Nephron progenitor cell (in vitro differentiated cells): Measurements from ENCODE around the gene FSTL4.
"Not testable (repeated sequence)": the region's sequence is repeated elsewhere in the genome, so short reads cannot be mapped to it uniquely, and the experiment has no call there.

Experiments used
- DNase-seq: peaks from one replicate; pipeline ENCODE4 v3.0.0; 2021
- H3K27ac Mint-ChIP-seq: 2 replicates; pipeline ENCODE4 v1.8.0; 2021; ENCODE audit warnings: mild to moderate bottlenecking, moderate library complexity, mixed read lengths
- H3K27me3 Mint-ChIP-seq: 2 replicates; pipeline ENCODE4 v1.8.0; 2021; ENCODE audit warnings: mild to moderate bottlenecking, low read depth, mixed read lengths; ENCODE audit not compliant: poor library complexity
- H3K36me3 Mint-ChIP-seq: 2 replicates; pipeline ENCODE4 v1.8.0; 2021; ENCODE audit warnings: low read depth, mixed read lengths
- H3K4me1 Mint-ChIP-seq: 2 replicates; pipeline ENCODE4 v1.8.0; 2021; ENCODE audit warnings: mixed read lengths
- H3K4me3 Mint-ChIP-seq: 2 replicates; pipeline ENCODE4 v1.8.0; 2021; ENCODE audit warnings: mild to moderate bottlenecking, moderate library complexity, mixed read lengths
- H3K9me3 Mint-ChIP-seq: 2 replicates; pipeline ENCODE4 v1.8.0; 2021; ENCODE audit warnings: mild to moderate bottlenecking, moderate library complexity, mixed read lengths
- TF ChIP-seq, protein P1 (sequence below): fragments of 200-600 bp; sonication (generic); IDR thresholded peaks from 2 replicates; pipeline ENCODE4 v1.5.0; 2021; ENCODE audit warnings: antibody characterized with exemption

FSTL4 gene

DNA sequence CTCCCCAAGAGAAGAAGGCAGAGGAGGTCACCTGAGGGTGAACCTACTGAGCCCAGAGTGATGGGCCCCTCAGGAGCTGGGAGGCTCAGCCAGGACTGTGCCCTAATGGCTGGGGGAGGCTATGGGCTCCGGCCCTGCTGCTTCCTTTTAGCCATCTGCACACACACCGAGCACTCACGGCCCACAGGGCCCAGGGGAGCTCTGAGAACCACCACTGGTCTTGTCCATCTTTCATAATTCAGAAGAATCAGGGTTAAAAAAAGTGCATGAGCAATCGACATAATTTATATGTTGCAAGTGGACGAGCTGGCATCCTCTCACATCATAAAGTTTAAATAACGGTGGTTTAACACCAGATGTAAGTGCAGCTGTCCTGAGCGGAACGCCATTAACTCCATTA is 162.1 kb downstream of the FSTL4 start:
- H3K27me3 Mint-ChIP-seq: peaks cover 3% of the 10 kb centered on the region
- peaks cover 21% of the 10 kb centered on the region for H3K4me1 Mint-ChIP-seq

DNA sequence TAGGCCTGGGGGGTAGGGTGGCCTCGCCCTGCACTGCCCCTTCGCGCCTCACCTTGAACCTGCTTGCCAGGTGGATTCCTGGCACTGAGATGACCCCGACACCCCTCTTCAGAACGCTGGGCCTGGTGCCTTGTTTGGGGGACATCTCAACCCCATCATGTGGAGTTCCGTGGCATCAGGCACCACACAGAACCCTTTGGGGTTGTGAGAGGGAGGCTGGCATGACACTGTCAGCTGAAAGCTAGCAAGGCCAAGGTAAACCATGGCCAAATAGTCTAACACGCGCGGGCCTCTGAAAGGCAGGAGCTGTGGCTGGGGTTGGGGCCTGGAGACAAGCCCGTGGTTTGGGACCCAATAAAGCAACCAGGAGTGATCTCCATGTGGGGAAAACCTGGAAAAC is 163.2 kb downstream of the FSTL4 start:
- H3K27me3 Mint-ChIP-seq: peaks cover 3% of the 10 kb centered on the region
- no peak overlapping the region for H3K27ac Mint-ChIP-seq
- H3K4me3 Mint-ChIP-seq: no peak overlapping the region
- no peak for DNase-seq
- TF ChIP-seq, protein P1, sequence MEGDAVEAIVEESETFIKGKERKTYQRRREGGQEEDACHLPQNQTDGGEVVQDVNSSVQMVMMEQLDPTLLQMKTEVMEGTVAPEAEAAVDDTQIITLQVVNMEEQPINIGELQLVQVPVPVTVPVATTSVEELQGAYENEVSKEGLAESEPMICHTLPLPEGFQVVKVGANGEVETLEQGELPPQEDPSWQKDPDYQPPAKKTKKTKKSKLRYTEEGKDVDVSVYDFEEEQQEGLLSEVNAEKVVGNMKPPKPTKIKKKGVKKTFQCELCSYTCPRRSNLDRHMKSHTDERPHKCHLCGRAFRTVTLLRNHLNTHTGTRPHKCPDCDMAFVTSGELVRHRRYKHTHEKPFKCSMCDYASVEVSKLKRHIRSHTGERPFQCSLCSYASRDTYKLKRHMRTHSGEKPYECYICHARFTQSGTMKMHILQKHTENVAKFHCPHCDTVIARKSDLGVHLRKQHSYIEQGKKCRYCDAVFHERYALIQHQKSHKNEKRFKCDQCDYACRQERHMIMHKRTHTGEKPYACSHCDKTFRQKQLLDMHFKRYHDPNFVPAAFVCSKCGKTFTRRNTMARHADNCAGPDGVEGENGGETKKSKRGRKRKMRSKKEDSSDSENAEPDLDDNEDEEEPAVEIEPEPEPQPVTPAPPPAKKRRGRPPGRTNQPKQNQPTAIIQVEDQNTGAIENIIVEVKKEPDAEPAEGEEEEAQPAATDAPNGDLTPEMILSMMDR: no peak
- H3K4me1 Mint-ChIP-seq: peaks cover 21% of the 10 kb centered on the region
- no peaks in the 10 kb centered on the region for H3K9me3 Mint-ChIP-seq
- no peaks in the 10 kb centered on the region for H3K36me3 Mint-ChIP-seq

More for the DNA sequence above, 162.1 kb downstream of the FSTL4 start:
- no peak overlapping the region for H3K27ac Mint-ChIP-seq
- H3K9me3 Mint-ChIP-seq: no peaks in the 10 kb centered on the region
- no peak for DNase-seq
- H3K36me3 Mint-ChIP-seq: no peaks in the 10 kb centered on the region
- TF ChIP-seq, protein P1: no peak
- H3K4me3 Mint-ChIP-seq: no peak overlapping the region

DNA sequence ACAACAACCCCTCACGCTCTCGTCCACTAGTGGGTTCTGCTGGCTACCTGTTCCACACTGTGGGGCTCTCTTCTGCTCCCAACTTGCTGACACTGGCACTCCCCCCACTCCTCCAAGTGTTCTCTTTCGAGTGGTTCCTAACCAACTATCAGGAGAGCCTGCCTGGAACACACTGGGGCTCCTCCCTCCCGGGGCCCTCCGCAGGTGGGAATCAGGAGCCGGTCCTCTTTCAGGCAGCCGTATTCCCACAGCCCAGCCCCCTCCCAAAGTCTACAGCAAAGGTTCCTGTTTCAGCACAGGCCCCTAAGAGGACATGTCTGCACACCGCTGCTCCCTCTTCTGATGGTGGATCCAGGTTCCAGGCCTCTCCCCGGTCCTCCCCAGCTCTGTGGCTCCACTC is 165.9 kb downstream of the FSTL4 start:
- Mint-ChIP-seq H3K27me3 (peaks cover 3% of the 10 kb centered on the region), H3K36me3 (no peaks in the 10 kb centered on the region), H3K9me3 (no peaks in the 10 kb centered on the region), H3K27ac (no peak overlapping the region), H3K4me1 (peaks cover 21% of the 10 kb centered on the region), H3K4me3 (no peak overlapping the region)
- TF ChIP-seq, protein P1: no peak
- no peak for DNase-seq

DNA sequence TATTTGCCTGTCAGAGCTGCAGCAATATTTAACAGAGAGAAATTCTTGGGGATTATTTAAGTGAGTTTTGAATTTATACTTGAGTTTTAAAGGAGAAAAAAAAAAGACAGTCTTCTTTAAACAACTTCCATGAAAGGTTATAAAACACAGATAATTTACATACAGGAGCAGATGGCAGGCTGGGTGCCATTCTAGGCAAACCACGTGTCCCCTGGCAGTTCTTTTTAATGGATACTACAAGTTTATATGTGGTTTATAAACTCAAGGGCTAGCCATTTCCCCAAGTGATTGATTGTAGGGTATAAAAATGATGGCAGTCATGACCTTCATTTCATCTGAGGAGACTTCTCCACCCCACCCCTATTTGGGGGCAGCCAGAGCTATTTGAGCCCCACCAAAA is 166.6 kb downstream of the FSTL4 start:
- Mint-ChIP-seq H3K4me1 (peaks cover 18% of the 10 kb centered on the region), H3K27ac (no peak overlapping the region), H3K4me3 (no peak overlapping the region), H3K36me3 (no peaks in the 10 kb centered on the region), H3K27me3 (peaks cover 3% of the 10 kb centered on the region), H3K9me3 (no peaks in the 10 kb centered on the region)
- TF ChIP-seq, protein P1: no peak
- DNase-seq: no peak

DNA sequence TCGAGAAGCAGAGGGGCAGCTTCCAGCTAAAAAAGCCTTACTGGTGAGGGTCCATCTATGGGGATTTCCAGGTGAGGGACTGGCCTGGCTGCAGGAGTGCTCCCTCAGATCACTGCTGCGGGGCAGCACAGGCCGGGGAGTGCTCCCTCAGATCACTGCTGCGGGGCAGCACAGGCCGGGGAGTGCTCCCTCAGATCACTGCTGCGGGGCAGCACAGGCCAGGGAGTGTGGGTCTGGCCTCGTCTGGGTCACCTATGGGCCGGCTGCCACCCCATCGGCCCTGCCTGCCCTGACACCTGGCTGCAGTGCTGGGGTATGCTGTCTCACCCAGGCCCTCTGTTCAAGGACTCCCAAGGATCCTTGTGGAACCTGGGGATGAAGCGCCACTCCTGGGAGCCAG is 167.1 kb downstream of the FSTL4 start:
- not testable (repeated sequence) for H3K9me3 Mint-ChIP-seq, DNase-seq, H3K4me3 Mint-ChIP-seq, H3K27ac Mint-ChIP-seq, H3K36me3 Mint-ChIP-seq, H3K27me3 Mint-ChIP-seq
- H3K4me1 Mint-ChIP-seq: peaks cover 13% of the 10 kb centered on the region

DNA sequence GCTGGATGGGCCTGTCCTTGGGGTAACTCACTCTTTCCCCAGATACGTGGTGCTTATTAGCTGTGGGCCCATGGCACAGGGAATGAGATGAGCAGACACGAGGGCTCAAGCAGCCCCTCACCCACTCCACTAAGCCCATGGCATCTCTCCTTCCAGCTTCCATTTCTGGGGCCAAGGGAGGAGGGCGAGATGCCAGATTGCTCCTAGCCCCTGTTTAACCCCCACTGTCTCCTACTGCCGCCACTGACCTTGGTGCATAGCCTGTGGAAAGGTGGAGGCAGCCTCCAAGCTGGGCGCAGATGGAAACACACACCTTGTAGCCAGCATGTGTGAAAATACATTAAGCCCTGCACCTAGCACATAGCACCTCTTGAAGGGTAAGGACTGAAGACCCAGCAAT is 167.6 kb downstream of the FSTL4 start:
- no peaks in the 10 kb centered on the region for H3K36me3 Mint-ChIP-seq
- H3K27me3 Mint-ChIP-seq: peaks cover 3% of the 10 kb centered on the region
- no peak overlapping the region for H3K27ac Mint-ChIP-seq
- H3K9me3 Mint-ChIP-seq: no peaks in the 10 kb centered on the region
- TF ChIP-seq, protein P1: no peak
- peaks cover 8% of the 10 kb centered on the region for H3K4me1 Mint-ChIP-seq
- H3K4me3 Mint-ChIP-seq: no peak overlapping the region
- no peak for DNase-seq
